Frontal cortex (tissue), 4 donors: ENCODE data around the gene CHCHD6. TPM values are rescaled to one million over a fixed set of nuclear protein-coding genes. Genes with fewer than 3 reads are reported as not detected.

ENCODE experiments used
- DNase-seq, 2 donors: peaks; one replicate each; pipeline ENCODE4 v3.0.0; 2012; ENCODE audit warnings: low spot score in 2 of 2
- FAIRE-seq: peaks from 2 replicates; lab custom pipeline; 2012; peaks lifted over from hg19 to GRCh38; lab: Jason Lieb, UNC
- total RNA-seq: library from RNA; depleted of rRNA; stranded (reverse); fragments of >200 nt; gene quantifications from one replicate; pipeline ENCODE4 v1.2.3, GENCODE V29; 2014
- donor health status: control.
- donor health status: control.
- donor health status: control.

The CHCHD6 gene
- total RNA-seq, 1 donor from 2014 or later = 33.8 TPM

GRCh38 chr3:126847061-126847460, 143.0 kb downstream of the CHCHD6 start:
- FAIRE-seq (no peak), DNase-seq (no peak)

GRCh38 chr3:126848991-126849390, 145.0 kb downstream of the CHCHD6 start:
- FAIRE-seq (no peak), DNase-seq (no peak)

GRCh38 chr3:126849768-126850167, 145.7 kb downstream of the CHCHD6 start:
- no peak for DNase-seq

GRCh38 chr3:126850370-126851085, 146.5 kb downstream of the CHCHD6 start:
- FAIRE-seq (no peak), DNase-seq (no peak)

More at GRCh38 chr3:126849768-126850167, 145.7 kb downstream of the CHCHD6 start:
- FAIRE-seq = no peak

- FAIRE-seq (no peak), DNase-seq (no peak)
Measured at GRCh38 chr3:126851382-126851781, 147.3 kb downstream of the CHCHD6 start.

GRCh38 chr3:126851934-126852333, 147.9 kb downstream of the CHCHD6 start:
- DNase-seq (no peak), FAIRE-seq (no peak)

GRCh38 chr3:126852511-126852910, 148.5 kb downstream of the CHCHD6 start:
- no peak for DNase-seq
- no peak for FAIRE-seq

GRCh38 chr3:126854666-126855065, 150.6 kb downstream of the CHCHD6 start:
- FAIRE-seq (no peak), DNase-seq (no peak)

- no peak for DNase-seq
- FAIRE-seq = no peak
Measured at GRCh38 chr3:126855374-126855773, 151.3 kb downstream of the CHCHD6 start.

GRCh38 chr3:126857928-126858327, 153.9 kb downstream of the CHCHD6 start:
- DNase-seq = no peak
- no peak for FAIRE-seq

- FAIRE-seq = no peak
- DNase-seq = no peak
Measured at GRCh38 chr3:126858401-126858800, 154.4 kb downstream of the CHCHD6 start.

GRCh38 chr3:126858887-126859286, 154.8 kb downstream of the CHCHD6 start:
- FAIRE-seq = no peak
- peak in 1 of 2 donors; percentile 48 for DNase-seq

- no peak for FAIRE-seq
- DNase-seq = no peak
Measured at GRCh38 chr3:126859415-126860246, 155.6 kb downstream of the CHCHD6 start.

GRCh38 chr3:126865736-126866135, 161.7 kb downstream of the CHCHD6 start:
- no peak for FAIRE-seq
- no peak for DNase-seq

- no peak for FAIRE-seq
- no peak for DNase-seq
Measured at GRCh38 chr3:126866175-126866759, 162.2 kb downstream of the CHCHD6 start.

- FAIRE-seq (no peak), DNase-seq (no peak)
Measured at GRCh38 chr3:126867190-126867862, 163.3 kb downstream of the CHCHD6 start.

- no peak for FAIRE-seq
- no peak for DNase-seq
Measured at GRCh38 chr3:126867863-126868200, 163.8 kb downstream of the CHCHD6 start.

- no peak for FAIRE-seq
- DNase-seq = peak in 1 of 2 donors; percentile 24
Measured at GRCh38 chr3:126870608-126871210, 166.7 kb downstream of the CHCHD6 start.

- no peak for DNase-seq
- no peak for FAIRE-seq
Measured at GRCh38 chr3:126872701-126873342, 168.8 kb downstream of the CHCHD6 start.
